SK-N-SH (cell line): Measurements from ENCODE around the gene ARMC9.

Source experiments
- CTCF ChIP-seq: fragments of 200-600 bp; sonication (generic); IDR thresholded peaks from 2 replicates; pipeline ENCODE4 v1.6.1; 2017; ENCODE audit warnings: antibody characterized with exemption, mild to moderate bottlenecking, moderate library complexity
- EP300 ChIP-seq, 2 experiments: IDR thresholded peaks; 2 replicates each; pipeline versions ENCODE4 v1.4.0 to v1.6.1; 2012; ENCODE audit warnings: borderline replicate concordance in 1 of 2, low read depth in 1 of 2, low read length in 1 of 2
- EZH2phosphoT487 ChIP-seq: fragments of 200-600 bp; sonication (generic); IDR thresholded peaks from 2 replicates; pipeline ENCODE4 v1.6.1; 2017; ENCODE audit warnings: low read depth, mixed run types, mild to moderate bottlenecking, antibody characterized with exemption, moderate library complexity, borderline replicate concordance
- GATA2 ChIP-seq: sonication (generic); formaldehyde crosslinking; IDR thresholded peaks from 2 replicates; pipeline ENCODE4 v1.5.0; 2020; ENCODE audit warnings: mild to moderate bottlenecking, missing genetic modification reagents
- JUND ChIP-seq: IDR thresholded peaks from 2 replicates; pipeline ENCODE4 v1.4.0; 2012
- POLR2AphosphoS5 ChIP-seq: IDR thresholded peaks from 2 replicates; pipeline ENCODE4 v1.6.1; 2012; ENCODE audit warnings: low read depth, low read length
- RAD21 ChIP-seq: IDR thresholded peaks from 2 replicates; pipeline ENCODE4 v1.6.1; 2012; ENCODE audit warnings: mild to moderate bottlenecking, low read length

GRCh38 chr2:231290321-231291015, 92.0 kb downstream of the ARMC9 start:
- no peak for TF ChIP-seq CTCF
- no peak for TF ChIP-seq RAD21
- TF ChIP-seq EP300 (IDR thresholded peaks at IDR 0.05; ENCODE audit: borderline replicate concordance in 1 of 2, low read depth in 1 of 2, low read length in 1 of 2): no peak
- no peak for TF ChIP-seq EZH2phosphoT487
- no peak for TF ChIP-seq JUND
- TF ChIP-seq GATA2 (CRISPR knock-in tag): no peak
- no peak for TF ChIP-seq POLR2AphosphoS5
